Left renal cortex interstitium (tissue), 4 donors: ENCODE data around the gene ATP13A4. TPM values are rescaled to one million over a fixed set of nuclear protein-coding genes. Genes with fewer than 3 reads are reported as not detected.
"Not testable (repeated sequence)": the region's sequence is repeated elsewhere in the genome, so short reads cannot be mapped to it uniquely, and the experiment has no call there.

ENCODE experiments used
- DNase-seq, 4 donors: peaks; one replicate each; pipeline ENCODE4 v3.0.0-alpha.2; 2013; ENCODE audit warnings: low read depth in 4 of 4, low spot score in 2 of 4, missing footprints in 1 of 4
- polyA plus RNA-seq, 4 donors: library from polyadenylated mRNA; unstranded; fragments of 120-200 nt; gene quantifications; one replicate each; pipeline ENCODE4 v1.2.1, GENCODE V29; 2013; ENCODE audit not compliant: insufficient read length in 4 of 4

The ATP13A4 gene
- polyA plus RNA-seq, 4 donors: 0.72 to 2.4 (median 1.6) TPM

- no peak for DNase-seq
These were observed 8.7 kb upstream of the ATP13A4 start for GRCh38 chr3:193563426-193563825.

- DNase-seq: no peak
These were observed 6.2 kb upstream of the ATP13A4 start for GRCh38 chr3:193560870-193561269.

DNA sequence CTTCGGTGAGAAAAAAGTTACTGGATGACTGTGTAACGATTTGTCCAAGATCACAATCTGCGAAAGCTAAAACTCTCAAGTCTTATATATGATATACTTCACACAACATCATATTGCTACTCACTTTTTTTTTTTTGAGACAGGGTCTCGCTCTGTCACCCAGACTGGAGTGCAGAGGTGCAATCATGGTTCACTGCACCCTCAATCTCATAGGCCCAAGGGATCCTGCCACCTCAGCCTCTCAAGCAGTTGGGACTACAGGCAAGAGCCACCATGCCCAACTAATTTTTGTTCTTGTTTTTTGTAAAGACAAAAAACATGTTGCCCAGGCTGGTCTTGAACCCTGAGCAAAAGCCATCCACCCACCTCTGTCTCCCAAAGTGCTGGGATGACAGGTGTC, 5.4 kb upstream of the ATP13A4 start:
- no peak for DNase-seq

- no peak for DNase-seq
These were observed 4.4 kb upstream of the ATP13A4 start for GRCh38 chr3:193559100-193559499.

DNA sequence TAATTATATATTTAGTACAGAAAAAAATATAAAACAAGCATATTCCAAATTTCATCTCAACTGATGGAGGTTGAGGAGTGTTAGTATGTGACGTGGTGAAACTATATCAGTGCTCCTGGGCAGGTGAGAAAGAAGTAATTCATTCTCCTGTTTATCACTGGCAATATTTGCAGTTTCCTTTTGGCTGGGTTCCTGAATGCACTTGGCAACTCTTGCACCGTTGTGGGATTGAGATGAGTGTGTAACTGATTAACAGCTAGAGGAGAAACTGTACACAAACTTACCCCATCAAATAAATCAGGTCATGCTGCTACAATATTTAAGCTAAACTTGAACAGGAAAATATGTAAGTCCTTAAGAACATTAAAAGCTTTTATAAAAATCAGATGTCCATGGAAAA, 2.1 kb upstream of the ATP13A4 start:
- DNase-seq: no peak

- DNase-seq: no peak
These were observed 1.1 kb downstream of the ATP13A4 start for GRCh38 chr3:193553586-193553985.

DNA sequence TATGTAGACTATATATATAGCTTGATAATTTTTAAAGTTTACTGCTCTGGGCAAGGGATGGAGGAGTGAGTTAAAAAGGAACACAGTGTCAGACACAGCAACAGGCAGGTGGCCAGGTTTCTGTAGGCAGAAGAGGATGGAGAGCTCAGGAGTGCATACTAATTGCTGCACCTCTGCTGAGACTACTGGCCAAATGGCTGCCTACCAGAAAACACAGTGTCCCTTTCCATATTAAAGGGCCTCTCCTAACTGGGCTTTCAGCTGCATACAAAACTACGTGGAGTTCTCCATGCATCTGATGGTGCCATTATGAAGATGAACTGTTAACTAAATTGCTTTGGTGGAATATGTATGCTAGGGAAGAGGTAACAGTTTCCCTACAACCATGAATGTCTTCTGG, 1.8 kb downstream of the ATP13A4 start:
- no peak for DNase-seq

DNA sequence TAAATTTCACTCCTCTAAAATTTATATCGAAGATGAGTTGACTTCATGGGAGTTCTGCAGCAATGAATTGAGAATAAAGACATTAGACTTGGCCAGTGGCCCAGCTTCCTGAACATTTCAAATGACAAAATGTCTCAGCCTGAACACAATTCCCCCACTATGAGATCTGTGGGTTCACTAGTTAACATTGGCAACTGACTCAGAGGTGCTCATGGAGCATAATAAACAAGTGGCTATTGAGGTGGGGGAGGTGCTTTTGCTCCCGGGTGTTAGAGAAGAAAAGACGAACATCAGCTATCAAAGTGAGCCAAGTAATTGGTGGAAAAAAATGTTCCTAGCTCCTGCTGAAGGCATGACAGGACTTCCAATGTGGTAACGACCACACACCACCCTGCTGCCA, 6.3 kb downstream of the ATP13A4 start:
- DNase-seq: no peak

GRCh38 chr3:193546129-193546528, 8.6 kb downstream of the ATP13A4 start:
- DNase-seq: no peak

DNA sequence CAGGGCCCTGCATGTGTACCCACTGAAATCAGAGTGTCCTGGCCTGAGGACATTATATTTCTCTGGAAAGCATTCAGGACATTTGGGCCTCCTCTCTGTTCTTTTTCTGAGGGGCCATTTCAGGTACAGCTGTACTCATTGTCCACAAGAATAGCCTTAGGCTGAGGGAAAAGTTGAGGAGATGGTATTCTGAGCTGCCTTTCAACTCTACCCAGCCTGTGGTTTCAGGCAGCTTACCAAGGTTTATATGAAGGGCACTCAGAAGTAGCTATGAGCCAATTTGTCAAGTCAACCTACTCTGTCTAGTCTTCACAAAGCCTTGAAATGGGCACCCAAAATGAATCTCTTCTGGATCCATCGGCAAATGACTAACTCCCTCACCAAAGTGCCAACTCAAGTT, 9.4 kb downstream of the ATP13A4 start:
- no peak for DNase-seq

GRCh38 chr3:193544289-193544688, 10.4 kb downstream of the ATP13A4 start:
- DNase-seq: no peak

GRCh38 chr3:193530231-193531165, 24.2 kb downstream of the ATP13A4 start:
- no peak for DNase-seq

DNA sequence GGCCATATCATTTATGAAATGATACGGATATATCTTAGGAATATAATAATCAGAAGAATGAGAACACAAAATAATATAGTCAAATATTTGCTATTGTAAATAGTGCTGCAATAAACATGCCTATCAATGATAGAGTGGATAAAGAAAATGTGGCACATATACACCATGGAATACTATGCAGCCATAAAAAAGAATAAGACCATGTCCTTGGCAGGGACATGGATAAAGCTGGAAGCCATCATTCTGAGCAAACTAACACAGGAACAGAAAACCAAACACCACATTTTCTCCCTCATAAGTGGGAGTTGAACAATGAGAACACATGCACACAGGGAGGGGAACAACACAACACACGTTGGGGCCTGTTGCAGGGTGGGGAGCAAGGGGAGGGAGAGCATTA, 28.6 kb downstream of the ATP13A4 start:
- not testable (repeated sequence) for DNase-seq

- DNase-seq: no peak
These were observed 32.2 kb downstream of the ATP13A4 start for GRCh38 chr3:193522473-193522872.

DNA sequence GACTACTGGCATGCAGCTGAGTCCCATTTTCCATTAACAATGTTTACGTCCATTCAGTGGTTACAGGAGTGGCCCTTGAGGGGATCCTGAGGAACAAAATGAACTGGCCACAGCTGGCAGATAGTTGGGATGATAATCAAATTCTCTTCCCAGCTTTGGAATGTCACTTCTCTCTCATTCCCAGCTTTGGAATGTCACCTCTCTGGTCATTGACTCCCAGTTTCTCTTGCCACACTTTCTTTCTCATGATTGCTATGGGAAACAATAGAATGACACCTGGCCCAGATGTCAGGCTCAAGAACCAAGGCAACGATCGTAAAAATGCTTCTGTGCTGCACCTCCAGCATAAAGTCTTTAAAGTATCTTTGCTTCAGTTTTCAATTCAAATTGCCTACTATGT, 34.0 kb downstream of the ATP13A4 start:
- DNase-seq: no peak

- DNase-seq: no peak
These were observed 38.7 kb downstream of the ATP13A4 start for GRCh38 chr3:193515966-193516365.

DNA sequence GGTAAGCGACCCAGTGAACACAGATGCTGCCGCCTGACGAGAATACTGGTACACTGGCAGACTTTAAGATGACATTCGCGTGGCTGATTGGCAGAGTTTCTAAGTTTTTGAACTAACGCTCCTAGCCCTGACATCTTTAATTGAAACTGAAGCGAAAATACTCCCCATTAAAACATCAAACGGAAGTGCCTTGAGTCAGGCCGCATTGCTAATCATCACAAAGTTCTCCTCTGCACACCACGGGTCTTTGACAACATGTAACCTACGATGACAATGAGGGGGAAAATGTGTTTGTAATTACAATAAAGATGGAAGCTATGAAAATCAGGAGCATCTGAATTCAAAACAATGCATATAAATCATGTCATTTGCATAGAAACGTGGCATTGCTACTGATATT, 44.5 kb downstream of the ATP13A4 start:
- no peak for DNase-seq

DNA sequence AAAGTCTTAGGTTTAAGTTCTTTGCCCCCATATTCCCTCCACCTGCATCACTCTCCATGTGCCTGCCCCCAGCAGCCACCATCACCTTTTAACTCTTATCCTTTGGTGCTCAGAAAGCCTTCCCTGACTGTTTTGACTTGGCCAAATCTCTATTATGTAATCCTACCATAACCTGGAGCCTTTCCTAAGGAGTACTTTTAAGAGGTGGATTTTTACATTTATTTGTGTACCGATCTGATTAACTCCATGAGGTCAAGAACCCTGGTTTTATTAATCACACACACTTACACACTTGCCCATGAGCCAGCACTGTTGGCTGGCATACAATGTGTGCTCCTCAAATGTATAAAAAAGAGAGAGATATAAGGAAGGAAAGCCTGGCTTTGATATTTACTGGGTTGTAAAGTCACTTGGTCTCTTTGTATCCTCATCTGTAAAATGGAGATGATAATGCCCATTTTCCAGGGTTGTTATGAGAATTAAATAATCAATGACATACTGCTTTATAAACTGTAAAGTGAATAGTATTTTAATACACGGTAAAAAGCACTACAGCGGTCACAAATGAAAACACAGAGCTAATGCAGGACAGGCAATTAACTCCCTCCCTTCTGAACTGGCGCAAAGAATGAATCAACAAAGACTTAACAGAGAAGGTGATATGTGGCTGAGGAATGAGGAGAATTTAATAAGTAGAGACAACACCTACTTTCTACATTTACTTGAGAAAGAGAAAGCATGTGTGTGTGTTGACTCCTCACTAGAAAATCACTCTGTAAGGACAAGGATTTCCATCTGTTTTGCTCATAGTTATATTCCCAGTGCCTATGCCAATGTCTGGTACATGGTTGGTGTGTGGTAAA, 45.4 kb downstream of the ATP13A4 start:
- DNase-seq: no peak

DNA sequence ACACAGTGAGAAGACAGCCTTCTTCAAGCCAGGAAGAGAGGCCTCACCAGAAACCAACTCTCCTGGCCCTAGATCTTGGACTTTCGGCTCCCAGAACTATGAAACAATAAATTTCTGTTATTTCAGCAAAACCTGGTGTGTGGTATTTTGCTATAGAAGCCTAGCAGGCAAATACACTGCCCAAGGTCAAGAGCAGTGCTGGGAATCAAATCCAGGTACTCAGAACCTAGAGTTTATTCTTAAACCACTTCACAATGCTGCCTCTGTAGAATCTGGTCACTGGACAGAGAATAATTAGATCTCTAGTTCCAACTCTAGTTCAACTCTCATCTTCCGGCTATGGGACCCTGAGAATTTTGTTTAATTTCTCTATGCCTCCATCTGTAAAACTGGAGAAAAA, 46.6 kb downstream of the ATP13A4 start:
- no peak for DNase-seq

- no peak for DNase-seq
These were observed 47.1 kb downstream of the ATP13A4 start for GRCh38 chr3:193507566-193507965.

GRCh38 chr3:193506921-193507320, 47.8 kb downstream of the ATP13A4 start:
- DNase-seq: no peak

GRCh38 chr3:193502871-193503270, 51.8 kb downstream of the ATP13A4 start:
- no peak for DNase-seq
